GM19372 (cell line): ENCODE results near the gene SFN.

ENCODE experiments used
- ATAC-seq: cut with Tn5 transposase; IDR thresholded peaks from one replicate; pipeline ENCODE4 v1.9.1; 2021; ENCODE audit warnings: mild to moderate bottlenecking, low read depth, moderate library complexity; ENCODE audit not compliant: unreplicated experiment

The SFN gene

GRCh38 chr1:26909951-26910342, 47.0 kb downstream of the SFN start:
- ATAC-seq = no peak

- no peak for ATAC-seq
Observed at GRCh38 chr1:26910343-26911160, 47.6 kb downstream of the SFN start.

- ATAC-seq = no peak
Observed at GRCh38 chr1:26911399-26912146, 48.6 kb downstream of the SFN start.

GRCh38 chr1:26912147-26912490, 49.2 kb downstream of the SFN start:
- no peak for ATAC-seq

- ATAC-seq = no peak
Observed at GRCh38 chr1:26913389-26913753, 50.4 kb downstream of the SFN start.
